ENCODE measurements around the gene CHST13. TPM values are rescaled to one million over a fixed set of nuclear protein-coding genes. Genes with fewer than 3 reads are reported as not detected.
A peak's percentile ranks its signal among the peaks of the same experiment; 100 is the strongest.

Gene CHST13
- total RNA-seq, 3 donors from 2014 or later = 0.29 to 0.80 TPM; not detected in 1

DNA sequence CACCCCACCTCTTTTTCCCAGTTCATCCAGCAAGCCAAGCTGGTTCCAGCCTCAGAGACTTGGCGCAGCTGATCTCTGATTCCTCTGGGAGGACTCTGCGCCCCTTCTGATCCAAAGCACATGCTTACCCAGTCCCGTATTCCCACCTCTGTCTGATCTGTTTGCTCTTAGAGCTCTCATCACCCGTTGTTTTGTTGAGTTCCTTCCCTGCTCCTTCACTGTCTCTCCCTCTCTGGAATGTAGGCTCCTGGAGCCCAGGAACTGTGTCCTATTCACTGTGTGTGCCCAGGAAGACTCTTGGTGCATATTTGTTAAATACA lies 46.9 kb upstream of the CHST13 start:
- Histone ChIP-seq H3K9me3 (no peaks in the 10 kb centered on the region), H3K27me3 (no peaks in the 10 kb centered on the region), H3K4me1 (peaks cover 4 to 18% of the 10 kb centered on the region in 2 donors), H3K27ac (peak overlapping the region; percentile 94 to 98), H3K36me3 (no peaks in the 10 kb centered on the region), H3K4me3 (peak overlapping the region in 1 of 3 donors; percentile 76)
- DNase-seq (ENCODE audit: low spot score in 2 of 2) = no peak
- intact Hi-C loops (cut with DNase I; ENCODE audit: low total_unique reads) = loop anchor here (10.0 kb wide), 1 partner anchor 308 kb away; no protein-coding TSS in a partner anchor
- TF ChIP-seq POLR2A (IDR thresholded peaks at IDR 0.05) (no peak), CTCF (IDR thresholded peaks at IDR 0.05) (no peak), POLR2AphosphoS5 (IDR thresholded peaks at IDR 0.05) (no peak)

DNA sequence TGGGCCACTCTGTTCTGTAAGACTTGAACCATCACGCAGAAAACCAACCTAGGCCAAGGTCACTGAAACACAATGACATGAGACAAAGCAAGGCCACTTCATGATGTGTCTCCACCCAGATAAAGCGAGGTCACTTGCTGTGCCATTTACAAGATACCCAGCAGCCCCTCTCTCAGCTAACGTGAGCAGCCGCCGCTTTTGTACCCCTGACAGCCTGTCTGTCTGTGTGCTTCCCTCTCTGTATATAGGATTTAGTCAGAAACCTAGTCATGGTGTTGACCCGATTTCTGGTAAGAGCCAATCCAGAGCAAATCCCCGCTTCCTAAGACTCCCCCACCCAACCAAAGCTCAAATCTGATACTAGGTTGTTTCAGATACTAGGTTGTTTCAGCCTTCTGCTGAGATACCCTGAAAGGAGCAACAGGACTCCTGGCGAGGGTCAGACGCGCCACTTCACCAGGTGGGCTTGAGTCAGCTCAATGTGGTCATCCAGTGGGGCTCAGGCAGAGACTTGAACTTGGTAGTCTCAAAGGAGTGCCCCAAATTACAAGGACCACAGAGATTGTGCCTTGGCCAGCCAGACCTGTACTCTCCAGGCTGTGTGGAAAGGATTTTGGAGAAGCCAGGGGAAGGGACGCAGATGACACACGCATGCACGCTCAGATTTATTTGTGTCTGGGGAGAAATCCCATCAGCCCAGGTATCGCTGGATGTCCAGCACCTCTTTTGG lies 45.2 kb upstream of the CHST13 start:
- no peak for DNase-seq (ENCODE audit: low spot score in 2 of 2)
- no peak overlapping the region for H3K27ac ChIP-seq
- TF ChIP-seq CTCF (IDR thresholded peaks at IDR 0.05) (no peak), POLR2A (IDR thresholded peaks at IDR 0.05) (no peak), POLR2AphosphoS5 (IDR thresholded peaks at IDR 0.05) (no peak)
- no peaks in the 10 kb centered on the region for H3K36me3 ChIP-seq
- H3K9me3 ChIP-seq = no peaks in the 10 kb centered on the region
- H3K4me3 ChIP-seq = no peak overlapping the region
- intact Hi-C loops (cut with DNase I; ENCODE audit: low total_unique reads) = loop anchor here (10.0 kb wide), 1 partner anchor 306 kb away; no protein-coding TSS in a partner anchor
- no peaks in the 10 kb centered on the region for H3K27me3 ChIP-seq
- peaks cover 1 to 4% of the 10 kb centered on the region in 2 donors for H3K4me1 ChIP-seq

DNA sequence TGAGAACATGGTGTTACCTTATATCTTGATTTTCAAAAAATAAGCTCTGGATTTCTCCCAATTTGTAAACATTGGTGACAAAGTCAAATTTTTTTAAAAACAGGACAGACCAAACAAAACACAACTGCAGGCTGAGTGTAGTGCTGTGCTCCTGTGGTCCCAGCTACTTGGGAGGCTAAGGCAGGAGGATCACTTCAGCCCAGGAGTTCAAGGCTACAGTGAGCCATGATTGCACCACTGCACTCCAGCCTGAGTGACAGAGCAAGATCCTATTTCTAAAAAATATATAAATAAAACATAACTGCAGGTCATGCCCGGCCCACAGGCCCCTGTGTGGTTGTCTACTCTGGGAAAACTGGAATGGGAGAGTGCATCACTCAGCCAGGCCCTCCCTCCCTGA lies 44.3 kb upstream of the CHST13 start:
- intact Hi-C loops (cut with DNase I; ENCODE audit: low total_unique reads) = loop anchor here (10.0 kb wide), 1 partner anchor 305 kb away; no protein-coding TSS in a partner anchor
- no peak overlapping the region for H3K4me3 ChIP-seq
- H3K9me3 ChIP-seq = no peaks in the 10 kb centered on the region
- H3K27ac ChIP-seq = no peak overlapping the region
- H3K36me3 ChIP-seq = no peaks in the 10 kb centered on the region
- DNase-seq (ENCODE audit: low spot score in 2 of 2) = no peak
- TF ChIP-seq POLR2A (IDR thresholded peaks at IDR 0.05) = no peak
- TF ChIP-seq CTCF (IDR thresholded peaks at IDR 0.05) = no peak
- TF ChIP-seq POLR2AphosphoS5 (IDR thresholded peaks at IDR 0.05) = no peak
- no peaks in the 10 kb centered on the region for H3K27me3 ChIP-seq
- peaks cover 0 to 4% of the 10 kb centered on the region in 2 donors for H3K4me1 ChIP-seq

GRCh38 chr3:126480206-126480605 lies 43.7 kb upstream of the CHST13 start:
- no peaks in the 10 kb centered on the region for H3K9me3 ChIP-seq
- TF ChIP-seq CTCF (IDR thresholded peaks at IDR 0.05) (no peak), POLR2AphosphoS5 (IDR thresholded peaks at IDR 0.05) (no peak), POLR2A (IDR thresholded peaks at IDR 0.05) (no peak)
- no peak for DNase-seq (ENCODE audit: low spot score in 2 of 2)
- no peak overlapping the region for H3K27ac ChIP-seq
- H3K36me3 ChIP-seq = no peaks in the 10 kb centered on the region
- intact Hi-C loops (cut with DNase I; ENCODE audit: low total_unique reads) = no loop called here
- H3K27me3 ChIP-seq = no peaks in the 10 kb centered on the region
- peaks cover 0 to 4% of the 10 kb centered on the region in 2 donors for H3K4me1 ChIP-seq
- H3K4me3 ChIP-seq = no peak overlapping the region

DNA sequence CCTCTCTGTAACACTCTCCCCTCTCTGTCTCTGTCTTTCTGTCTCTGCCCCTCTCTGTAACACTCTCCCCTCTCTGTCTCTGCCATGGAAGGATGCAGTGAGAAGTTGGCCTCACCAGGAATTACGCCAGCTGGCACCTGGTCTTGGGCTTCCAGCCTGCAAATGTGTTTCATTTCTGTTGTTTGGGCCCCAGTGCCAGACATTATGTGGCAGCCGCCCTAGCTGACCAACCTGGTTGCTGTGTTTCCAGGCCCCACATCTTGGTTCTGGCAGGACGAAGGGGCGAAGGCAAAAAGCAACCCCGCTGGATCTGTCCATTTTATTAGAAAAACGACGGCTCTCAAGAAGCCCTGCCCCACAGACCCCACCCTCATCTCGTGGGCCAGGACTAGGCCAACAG lies 43.1 kb upstream of the CHST13 start:
- Histone ChIP-seq H3K4me3 (no peak overlapping the region), H3K4me1 (peaks cover 0 to 4% of the 10 kb centered on the region in 2 donors), H3K36me3 (no peaks in the 10 kb centered on the region), H3K27me3 (no peaks in the 10 kb centered on the region), H3K27ac (peak overlapping the region in 1 of 2 donors; percentile 1), H3K9me3 (no peaks in the 10 kb centered on the region)
- no peak for DNase-seq (ENCODE audit: low spot score in 2 of 2)
- intact Hi-C loops (cut with DNase I; ENCODE audit: low total_unique reads) = no loop called here
- TF ChIP-seq POLR2AphosphoS5 (IDR thresholded peaks at IDR 0.05) (no peak), POLR2A (IDR thresholded peaks at IDR 0.05) (no peak), CTCF (IDR thresholded peaks at IDR 0.05) (no peak)
